Activated CD8-positive, alpha-beta T cell treated with anti-CD3 and anti-CD28 coated beads, Interleukin-2, amount 10 ng/mL, durations not matched to agents 7 days and 5 days (primary cell): ENCODE measurements around the gene A4GNT. TPM values are rescaled to one million over a fixed set of nuclear protein-coding genes. Genes with fewer than 3 reads are reported as not detected.

Experiments used
- ATAC-seq: fragments of 150-1000 bp; cut with Tn5 transposase; one replicate; pipeline ENCODE4 v1.10.0; 2021; ENCODE audit warnings: moderate library complexity
- CTCF ChIA-PET: fragments of 350-600 bp; sonication (Branson Sonifier 250); formaldehyde crosslinking; loops from one replicate; lab custom pipeline; 2021; ENCODE audit warnings: antibody characterized with exemption; lab: Charles Lee
- POLR2A ChIA-PET: fragments of 350-600 bp; sonication (Branson Sonifier 250); formaldehyde crosslinking; loops from one replicate; lab custom pipeline; 2021; ENCODE audit warnings: antibody characterized with exemption; lab: Charles Lee
- DNase-seq: peaks from one replicate; pipeline ENCODE4 v3.0.0-alpha.2; 2020
- H3K27ac Mint-ChIP-seq: one replicate; pipeline ENCODE4 v1.8.0; 2021; ENCODE audit warnings: mild to moderate bottlenecking, mixed read lengths
- H3K27me3 Mint-ChIP-seq: one replicate; pipeline ENCODE4 v1.8.0; 2021; ENCODE audit warnings: low read depth, mixed read lengths
- H3K36me3 Mint-ChIP-seq: one replicate; pipeline ENCODE4 v1.8.0; 2021; ENCODE audit warnings: low read depth, mixed read lengths
- H3K4me1 Mint-ChIP-seq: one replicate; pipeline ENCODE4 v1.8.0; 2021; ENCODE audit warnings: low read depth, mixed read lengths
- H3K4me3 Mint-ChIP-seq: one replicate; pipeline ENCODE4 v1.8.0; 2021; ENCODE audit warnings: mild to moderate bottlenecking, mixed read lengths
- H3K9me3 Mint-ChIP-seq: one replicate; pipeline ENCODE4 v1.8.0; 2022; ENCODE audit warnings: mixed read lengths; ENCODE audit not compliant: insufficient read depth
- total RNA-seq, 2 experiments: library from RNA; stranded (reverse); gene quantifications; one replicate each; pipeline ENCODE4 v1.2.3, GENCODE V29; 2021

The A4GNT gene
- total RNA-seq, 2 experiments from 2014 or later: not detected

GRCh38 chr3:138139691-138140090 is 7.5 kb upstream of the A4GNT start:
- no peak for DNase-seq
- H3K4me3 Mint-ChIP-seq: no peak overlapping the region

GRCh38 chr3:138137861-138138260 is 5.7 kb upstream of the A4GNT start:
- no peak overlapping the region for H3K4me3 Mint-ChIP-seq
- no peaks in the 10 kb centered on the region for H3K36me3 Mint-ChIP-seq
- no peak for ATAC-seq
- ChIA-PET CTCF (no interaction called here), POLR2A (no interaction called here)
- no peak for DNase-seq
- H3K27ac Mint-ChIP-seq: no peak overlapping the region
- no peaks in the 10 kb centered on the region for H3K9me3 Mint-ChIP-seq
- no peaks in the 10 kb centered on the region for H3K4me1 Mint-ChIP-seq
- H3K27me3 Mint-ChIP-seq: peaks cover 17% of the 10 kb centered on the region

More at GRCh38 chr3:138139691-138140090, 7.5 kb upstream of the A4GNT start:
- POLR2A ChIA-PET: interaction anchor here (0.6 kb wide), 1 partner anchor 189 kb away, joined by 3 read pairs; no protein-coding TSS in a partner anchor
- no peaks in the 10 kb centered on the region for H3K4me1 Mint-ChIP-seq
- peaks cover 19% of the 10 kb centered on the region for H3K27me3 Mint-ChIP-seq
- H3K27ac Mint-ChIP-seq: no peak overlapping the region
- no peaks in the 10 kb centered on the region for H3K36me3 Mint-ChIP-seq
- CTCF ChIA-PET: no interaction called here
- ATAC-seq: no peak
- no peaks in the 10 kb centered on the region for H3K9me3 Mint-ChIP-seq

GRCh38 chr3:138136201-138136600 is 4.0 kb upstream of the A4GNT start:
- POLR2A ChIA-PET: no interaction called here
- Mint-ChIP-seq H3K4me1 (no peaks in the 10 kb centered on the region), H3K36me3 (no peaks in the 10 kb centered on the region), H3K27me3 (peaks cover 22% of the 10 kb centered on the region), H3K27ac (no peak overlapping the region), H3K4me3 (no peak overlapping the region), H3K9me3 (no peaks in the 10 kb centered on the region)
- CTCF ChIA-PET: no interaction called here
- ATAC-seq (no peak), DNase-seq (no peak)

GRCh38 chr3:138135833-138136194 is 3.6 kb upstream of the A4GNT start:
- Mint-ChIP-seq H3K4me1 (no peaks in the 10 kb centered on the region), H3K36me3 (no peaks in the 10 kb centered on the region), H3K27me3 (peaks cover 24% of the 10 kb centered on the region), H3K27ac (no peak overlapping the region), H3K4me3 (no peak overlapping the region), H3K9me3 (no peaks in the 10 kb centered on the region)
- ChIA-PET CTCF (no interaction called here), POLR2A (no interaction called here)
- ATAC-seq (no peak), DNase-seq (no peak)

- Mint-ChIP-seq H3K27ac (no peak overlapping the region), H3K9me3 (no peaks in the 10 kb centered on the region), H3K4me3 (no peak overlapping the region), H3K27me3 (peaks cover 27% of the 10 kb centered on the region), H3K4me1 (no peaks in the 10 kb centered on the region), H3K36me3 (no peaks in the 10 kb centered on the region)
- ChIA-PET CTCF (no interaction called here), POLR2A (no interaction called here)
- ATAC-seq (no peak), DNase-seq (no peak)
Observed at GRCh38 chr3:138135146-138135832, 3.1 kb upstream of the A4GNT start.

- Mint-ChIP-seq H3K36me3 (no peaks in the 10 kb centered on the region), H3K4me1 (no peaks in the 10 kb centered on the region), H3K27ac (no peak overlapping the region), H3K4me3 (no peak overlapping the region), H3K27me3 (peaks cover 14% of the 10 kb centered on the region), H3K9me3 (no peaks in the 10 kb centered on the region)
- CTCF ChIA-PET: interaction anchor here (1.2 kb wide), 1 partner anchor 60 kb away, joined by 3 read pairs; no protein-coding TSS in a partner anchor
- POLR2A ChIA-PET: no interaction called here
- no peak for DNase-seq
- ATAC-seq: no peak
Observed at GRCh38 chr3:138127636-138128365, 4.4 kb downstream of the A4GNT start.

GRCh38 chr3:138125548-138126221 is 6.5 kb downstream of the A4GNT start:
- no peaks in the 10 kb centered on the region for H3K9me3 Mint-ChIP-seq
- ChIA-PET POLR2A (no interaction called here), CTCF (no interaction called here)

GRCh38 chr3:138124706-138125355 is 7.4 kb downstream of the A4GNT start:
- Mint-ChIP-seq H3K36me3 (no peaks in the 10 kb centered on the region), H3K4me1 (no peaks in the 10 kb centered on the region), H3K27ac (no peak overlapping the region), H3K9me3 (no peaks in the 10 kb centered on the region), H3K27me3 (peaks cover 2% of the 10 kb centered on the region), H3K4me3 (no peak overlapping the region)
- no peak for ATAC-seq
- no peak for DNase-seq
- ChIA-PET POLR2A (no interaction called here), CTCF (no interaction called here)

More at GRCh38 chr3:138125548-138126221, 6.5 kb downstream of the A4GNT start:
- peaks cover 2% of the 10 kb centered on the region for H3K27me3 Mint-ChIP-seq
- no peaks in the 10 kb centered on the region for H3K4me1 Mint-ChIP-seq
- H3K36me3 Mint-ChIP-seq: no peaks in the 10 kb centered on the region
- H3K27ac Mint-ChIP-seq: no peak overlapping the region
- ATAC-seq (no peak), DNase-seq (no peak)
- no peak overlapping the region for H3K4me3 Mint-ChIP-seq

- ChIA-PET CTCF (no interaction called here), POLR2A (no interaction called here)
- Mint-ChIP-seq H3K4me3 (no peak overlapping the region), H3K27me3 (peaks cover 2% of the 10 kb centered on the region), H3K27ac (no peak overlapping the region), H3K4me1 (no peaks in the 10 kb centered on the region), H3K9me3 (no peaks in the 10 kb centered on the region), H3K36me3 (no peaks in the 10 kb centered on the region)
- no peak for ATAC-seq
- DNase-seq: no peak
Observed at GRCh38 chr3:138124188-138124587, 8.0 kb downstream of the A4GNT start.

- CTCF ChIA-PET: interaction anchor here (0.9 to 4.6 kb wide), 7 partner anchors 14 to 77 kb away, joined by 3 to 64 read pairs (median 4); no protein-coding TSS in a partner anchor
- ATAC-seq: no peak
- H3K4me3 Mint-ChIP-seq: no peak overlapping the region
- DNase-seq: no peak
- H3K4me1 Mint-ChIP-seq: peaks cover 8% of the 10 kb centered on the region
- H3K36me3 Mint-ChIP-seq: no peaks in the 10 kb centered on the region
- no peak overlapping the region for H3K27ac Mint-ChIP-seq
- H3K27me3 Mint-ChIP-seq: peaks cover 18% of the 10 kb centered on the region
- no peaks in the 10 kb centered on the region for H3K9me3 Mint-ChIP-seq
- POLR2A ChIA-PET: no interaction called here
Observed at GRCh38 chr3:138119423-138119766, 12.8 kb downstream of the A4GNT start.

GRCh38 chr3:138118612-138119422 is 13.4 kb downstream of the A4GNT start:
- peak; percentile 56 for ATAC-seq

More at GRCh38 chr3:138118612-138119422, 13.4 kb downstream of the A4GNT start:
- Mint-ChIP-seq H3K27ac (no peak overlapping the region), H3K36me3 (no peaks in the 10 kb centered on the region), H3K4me1 (peaks cover 8% of the 10 kb centered on the region), H3K9me3 (no peaks in the 10 kb centered on the region), H3K4me3 (no peak overlapping the region), H3K27me3 (peaks cover 20% of the 10 kb centered on the region)
- ChIA-PET POLR2A (no interaction called here), CTCF (interaction anchor here (0.7 to 4.6 kb wide), 20 partner anchors 12 to 85 kb away, joined by 3 to 64 read pairs (median 4); partner anchors contain the start of gene A4GNT)
- DNase-seq: peak; percentile 67
